DND-41 (cell line): ENCODE measurements around the gene RNLS.

Experiments used
- ATAC-seq: fragments of 200-7000 bp; cut with Tn5 transposase; 3 replicates; pipeline ENCODE4 v1.9.1; 2021; ENCODE audit warnings: low read depth; ENCODE audit not compliant: insufficient read depth
- DNase-seq: peaks from one replicate; pipeline ENCODE4 v3.0.0-alpha.2; 2020
- H2AFZ ChIP-seq: 2 replicates; pipeline ENCODE4 v1.6.0; 2012; ENCODE audit warnings: low read depth, low read length
- H3K27ac ChIP-seq: 2 replicates; pipeline ENCODE4 v1.5.1; 2012; ENCODE audit warnings: low read length, inconsistent platforms
- H3K27me3 ChIP-seq: fragments of 200-600 bp; sonication (generic); 2 replicates; pipeline ENCODE4 v1.6.0; 2012; ENCODE audit warnings: low read length, mild to moderate bottlenecking, inconsistent platforms; ENCODE audit not compliant: insufficient read depth, poor library complexity
- H3K36me3 ChIP-seq: 2 replicates; pipeline ENCODE4 v1.5.1; 2012; ENCODE audit warnings: low read length, inconsistent platforms; ENCODE audit not compliant: insufficient read depth
- H3K4me1 ChIP-seq: 2 replicates; pipeline ENCODE4 v1.5.1; 2012; ENCODE audit warnings: mild to moderate bottlenecking, low read length; ENCODE audit not compliant: insufficient read depth
- H3K4me2 ChIP-seq: 2 replicates; pipeline ENCODE4 v1.6.0; 2012; ENCODE audit warnings: mild to moderate bottlenecking, moderate library complexity, low read length, inconsistent platforms; ENCODE audit not compliant: insufficient read depth
- H3K4me3 ChIP-seq, 2 experiments: fragments of 200-600 bp in 1 of 2; shearing (Covaris generic) in 1 of 2; 2 replicates each; pipeline ENCODE4 v1.5.1; 2012 to 2016; ENCODE audit warnings: inconsistent platforms in 2 of 2, low read length in 2 of 2, mild to moderate bottlenecking in 2 of 2, low read depth in 1 of 2, moderate library complexity in 1 of 2
- H3K79me2 ChIP-seq: 2 replicates; pipeline ENCODE4 v1.6.0; 2012; ENCODE audit warnings: low read length, inconsistent platforms; ENCODE audit not compliant: insufficient read depth
- H3K9ac ChIP-seq: 2 replicates; pipeline ENCODE4 v1.6.0; 2012; ENCODE audit warnings: low read depth, mild to moderate bottlenecking, inconsistent platforms, low read length, moderate library complexity
- H3K9me3 ChIP-seq: 2 replicates; pipeline ENCODE4 v1.5.1; 2012; ENCODE audit warnings: low read length, moderate library complexity, mild to moderate bottlenecking, inconsistent platforms; ENCODE audit not compliant: insufficient read depth, severe bottlenecking
- H4K20me1 ChIP-seq: 2 replicates; pipeline ENCODE4 v1.6.0; 2012; ENCODE audit warnings: low read length; ENCODE audit not compliant: insufficient read depth
- CTCF ChIP-seq: IDR thresholded peaks from 2 replicates; pipeline ENCODE4 v1.5.1; 2012; ENCODE audit warnings: borderline replicate concordance, low read length, moderate library complexity, mild to moderate bottlenecking; ENCODE audit not compliant: poor library complexity, severe bottlenecking; ENCODE audit errors: extremely low read depth
- EZH2 ChIP-seq: IDR thresholded peaks from 3 replicates; pipeline ENCODE4 v1.6.1; 2012; ENCODE audit warnings: borderline replicate concordance, low read depth, mild to moderate bottlenecking, moderate library complexity, low read length, inconsistent platforms; ENCODE audit not compliant: severe bottlenecking

The RNLS gene

GRCh38 chr10:88372051-88372715 is 210.9 kb downstream of the RNLS start:
- DNase-seq: no peak

GRCh38 chr10:88370713-88371112 is 212.4 kb downstream of the RNLS start:
- ATAC-seq: no peak
- Histone ChIP-seq H4K20me1 (no peaks in the 10 kb centered on the region), H3K36me3 (no peaks in the 10 kb centered on the region), H3K27ac (no peak overlapping the region), H3K4me2 (no peak overlapping the region), H3K9ac (no peak overlapping the region), H3K4me1 (peaks cover 15% of the 10 kb centered on the region), H3K9me3 (no peaks in the 10 kb centered on the region), H3K79me2 (no peaks in the 10 kb centered on the region), H3K4me3 (no peak overlapping the region), H2AFZ (no peak overlapping the region; the same call in 1 of the 2 replicates), H3K27me3 (no peaks in the 10 kb centered on the region)
- no peak for DNase-seq
- TF ChIP-seq CTCF (no peak), EZH2 (no peak)

More at GRCh38 chr10:88372051-88372715, 210.9 kb downstream of the RNLS start:
- H3K79me2 ChIP-seq: no peaks in the 10 kb centered on the region
- ATAC-seq: no peak
- peaks cover 16% of the 10 kb centered on the region for H3K4me1 ChIP-seq
- TF ChIP-seq EZH2 (no peak), CTCF (no peak)
- H3K4me2 ChIP-seq: no peak overlapping the region
- H3K4me3 ChIP-seq: no peak overlapping the region
- no peak overlapping the region for H3K9ac ChIP-seq
- H3K27me3 ChIP-seq: no peaks in the 10 kb centered on the region
- H4K20me1 ChIP-seq: no peaks in the 10 kb centered on the region
- H3K9me3 ChIP-seq: no peaks in the 10 kb centered on the region
- H2AFZ ChIP-seq: no peak overlapping the region
- H3K36me3 ChIP-seq: no peaks in the 10 kb centered on the region
- no peak overlapping the region for H3K27ac ChIP-seq

GRCh38 chr10:88366772-88367171 is 216.3 kb downstream of the RNLS start:
- no peak overlapping the region for H3K4me3 ChIP-seq
- no peaks in the 10 kb centered on the region for H3K9me3 ChIP-seq
- H3K36me3 ChIP-seq: no peaks in the 10 kb centered on the region
- no peaks in the 10 kb centered on the region for H3K4me1 ChIP-seq
- H3K4me2 ChIP-seq: no peak overlapping the region
- H4K20me1 ChIP-seq: no peaks in the 10 kb centered on the region
- no peaks in the 10 kb centered on the region for H3K27me3 ChIP-seq
- no peaks in the 10 kb centered on the region for H3K79me2 ChIP-seq
- TF ChIP-seq EZH2: no peak
- no peak for TF ChIP-seq CTCF
- H3K9ac ChIP-seq: no peak overlapping the region
- H3K27ac ChIP-seq: no peak overlapping the region
- no peak for DNase-seq
- ATAC-seq: no peak
- no peak overlapping the region for H2AFZ ChIP-seq
